ENCODE results near the gene OSCAR.

GRCh38 chr19:54133312-54133956 lies 32.8 kb upstream of the OSCAR start:
- TF ChIP-seq SIN3A (IDR thresholded peaks at IDR 0.05; ENCODE audit: borderline replicate concordance, insufficient read depth, low read length) (no peak), POLR2AphosphoS5 (IDR thresholded peaks at IDR 0.05; ENCODE audit: low read depth, low read length) (no peak), REST (IDR thresholded peaks at IDR 0.05; ENCODE audit: insufficient read depth in 1 of 2, low read depth in 2 of 2, low read length in 2 of 2) (no peak), TAF1 (IDR thresholded peaks at IDR 0.05; ENCODE audit: borderline replicate concordance, insufficient read depth, low read length) (no peak)
